Pancreas (tissue), 10 donors: ENCODE measurements around the gene POR. TPM values are rescaled to one million over a fixed set of nuclear protein-coding genes. Genes with fewer than 3 reads are reported as not detected.
"Not testable (repeated sequence)": the region's sequence is repeated elsewhere in the genome, so short reads cannot be mapped to it uniquely, and the experiment has no call there.

Source experiments
- ATAC-seq, 4 donors: fragments of 200-7000 bp; cut with Tn5 transposase; one replicate each; pipeline versions ENCODE4 v1.8.0 to v1.9.1; 2020; ENCODE audit warnings: mild to moderate bottlenecking in 4 of 4, moderate library complexity in 4 of 4
- DNase-seq, 6 donors: peaks; one replicate each; pipeline ENCODE4 v3.0.0-alpha.2; 2020
- FAIRE-seq: peaks from 2 replicates; lab custom pipeline; 2012; peaks lifted over from hg19 to GRCh38; lab: Jason Lieb, UNC
- H3K27ac ChIP-seq, 4 donors: fragments of 200-600 bp; sonication (generic); 1 replicate in 3 of 4; 2 replicates in 1 of 4; pipeline versions ENCODE4 v1.5.0 to v1.8.0; 2020
- H3K27me3 ChIP-seq, 4 donors: fragments of 200-600 bp; one replicate each; pipeline ENCODE4 v1.8.0; 2021
- H3K36me3 ChIP-seq, 3 donors: fragments of 200-600 bp; sonication (generic) in 1 of 3; one replicate each; pipeline versions ENCODE4 v1.5.0 to v1.8.0; 2020 to 2021
- H3K4me1 ChIP-seq, 3 donors: fragments of 200-600 bp; one replicate each; pipeline ENCODE4 v1.8.0; 2021
- H3K4me3 ChIP-seq, 4 donors: fragments of 200-600 bp; sonication (generic) in 2 of 4; one replicate each; pipeline versions ENCODE4 v1.5.0 to v1.8.0; 2020 to 2021
- H3K9me3 ChIP-seq, 4 donors: fragments of 200-600 bp; one replicate each; pipeline ENCODE4 v1.8.0; 2021
- WGBS, 2 donors: extraction: QIAGEN DNeasy Blood & Tissue Kit; methylation state at CpG; one replicate each; pipeline ENCODE4 v1.1.7; 2013; 5-methylcytosine and 5-hydroxymethylcytosine counted together
- intact Hi-C, 3 donors: fragments of 100-400 bp; cut with DNase I; formaldehyde crosslinking; loops; one replicate each; pipeline versions ENCODE4 v1.11.1 to v1.14.2; 2022
- polyA plus RNA-seq, 2 donors: library from polyadenylated mRNA; stranded (reverse); fragments of 200-250 nt; gene quantifications; one replicate each; pipeline ENCODE4 v1.2.3, GENCODE V29; 2013
- total RNA-seq, 6 donors: library from RNA; stranded (reverse); fragmentation: NEBNext Ultra II Directional in 4 of 6; extraction: Animal tissue kit (Norgen Biotek cat#: 25700) in 4 of 6; gene quantifications; one replicate each; pipeline versions ENCODE4 v1.2.1 to v1.2.4, GENCODE V29; 2021 to 2023
- TF ChIP-seq, protein P1 (sequence below), 4 donors: fragments of 200-600 bp; sonication (generic) in 3 of 4; IDR thresholded peaks; one replicate each; pipeline versions ENCODE4 v1.5.0 to v1.8.0; 2021; ENCODE audit warnings: antibody characterized with exemption in 4 of 4
- donor health status: healthy with polysubstance abuse.
- donor health status: DM: no; HTN: no; CAD: no; lungs with moderate emphysema.
- donor health status: DM: no; HTN: no; CAD: no.
- donor health status: control.
- donor health status: control.
- donor health status: Bipolar disorder and iron deficiency.
- donor health status: DM: yes; HTN: yes; CAD: no.
- donor health status: DM: no; HTN: no; CAD: no.
- donor health status: DM: no; HTN: no; CAD: no.
- donor health status: DM: yes; HTN: yes; CAD: no.

Gene POR
- total and polyA plus RNA-seq, 8 donors: 29.7 to 99.0 (median 43.6) TPM

GRCh38 chr7:75889826-75890225 lies 25.1 kb upstream of the POR start:
- DNase-seq (no peak), ATAC-seq (no peak), FAIRE-seq (no peak)
- peaks cover 0 to 23% (median 10%) of the 10 kb centered on the region in 3 donors for H3K36me3 ChIP-seq
- no peaks in the 10 kb centered on the region for H3K9me3 ChIP-seq
- intact Hi-C loops: no loop called here
- no peaks in the 10 kb centered on the region for H3K27me3 ChIP-seq
- TF ChIP-seq, protein P1, sequence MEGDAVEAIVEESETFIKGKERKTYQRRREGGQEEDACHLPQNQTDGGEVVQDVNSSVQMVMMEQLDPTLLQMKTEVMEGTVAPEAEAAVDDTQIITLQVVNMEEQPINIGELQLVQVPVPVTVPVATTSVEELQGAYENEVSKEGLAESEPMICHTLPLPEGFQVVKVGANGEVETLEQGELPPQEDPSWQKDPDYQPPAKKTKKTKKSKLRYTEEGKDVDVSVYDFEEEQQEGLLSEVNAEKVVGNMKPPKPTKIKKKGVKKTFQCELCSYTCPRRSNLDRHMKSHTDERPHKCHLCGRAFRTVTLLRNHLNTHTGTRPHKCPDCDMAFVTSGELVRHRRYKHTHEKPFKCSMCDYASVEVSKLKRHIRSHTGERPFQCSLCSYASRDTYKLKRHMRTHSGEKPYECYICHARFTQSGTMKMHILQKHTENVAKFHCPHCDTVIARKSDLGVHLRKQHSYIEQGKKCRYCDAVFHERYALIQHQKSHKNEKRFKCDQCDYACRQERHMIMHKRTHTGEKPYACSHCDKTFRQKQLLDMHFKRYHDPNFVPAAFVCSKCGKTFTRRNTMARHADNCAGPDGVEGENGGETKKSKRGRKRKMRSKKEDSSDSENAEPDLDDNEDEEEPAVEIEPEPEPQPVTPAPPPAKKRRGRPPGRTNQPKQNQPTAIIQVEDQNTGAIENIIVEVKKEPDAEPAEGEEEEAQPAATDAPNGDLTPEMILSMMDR (IDR thresholded peaks at IDR 0.05): no peak
- no peak overlapping the region for H3K4me3 ChIP-seq
- H3K27ac ChIP-seq: no peak overlapping the region
- no peaks in the 10 kb centered on the region for H3K4me1 ChIP-seq
- 91 to 92% methylated on average over 11 of the region's 11 CpGs for WGBS, 2 donors

GRCh38 chr7:75891237-75891636 lies 23.7 kb upstream of the POR start:
- H3K36me3 ChIP-seq: peaks cover 0 to 11% (median 0%) of the 10 kb centered on the region in 3 donors
- DNase-seq, intact Hi-C loops, ATAC-seq, H3K27ac ChIP-seq, H3K27me3 ChIP-seq, H3K4me3 ChIP-seq, H3K9me3 ChIP-seq, H3K4me1 ChIP-seq, FAIRE-seq: not testable (repeated sequence)
- WGBS, 2 donors: 76 to 80% methylated on average over 7 of the region's 7 CpGs

DNA sequence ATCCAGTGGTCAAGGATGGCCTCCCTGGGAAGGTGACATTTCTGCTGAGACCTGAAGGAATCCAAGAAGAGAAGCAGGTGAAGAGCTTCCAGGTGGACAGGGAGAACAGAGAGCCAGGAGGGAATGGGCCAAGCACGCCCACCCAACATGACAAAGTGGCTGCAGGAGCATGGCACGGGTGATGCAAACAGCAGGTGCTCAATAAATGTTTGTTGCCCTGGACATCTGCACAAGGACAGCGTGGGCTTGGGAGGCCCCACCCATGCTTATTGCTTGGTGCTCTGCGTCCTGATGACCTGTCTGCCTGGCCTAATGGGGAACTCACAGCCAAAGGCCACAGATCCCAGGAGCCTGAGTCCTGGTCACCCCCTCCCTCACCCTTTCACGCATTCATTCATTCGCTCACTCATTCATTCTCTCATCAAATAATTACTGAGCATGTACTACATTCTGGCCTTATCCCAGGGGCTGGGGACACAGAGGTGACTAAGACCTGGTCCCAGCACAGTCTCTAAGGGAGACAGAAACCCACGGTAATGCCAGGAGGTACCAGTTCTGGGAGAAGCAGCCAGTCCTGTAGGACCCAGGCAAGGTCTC lies 23.0 kb upstream of the POR start:
- TF ChIP-seq, protein P1 (IDR thresholded peaks at IDR 0.05): no peak
- no peak for DNase-seq
- Histone ChIP-seq H3K27me3 (no peaks in the 10 kb centered on the region), H3K4me3 (no peak overlapping the region), H3K4me1 (no peaks in the 10 kb centered on the region), H3K27ac (peak overlapping the region in 1 of 4 donors; percentile 60), H3K36me3 (peaks cover 0 to 10% (median 0%) of the 10 kb centered on the region in 3 donors), H3K9me3 (no peaks in the 10 kb centered on the region)
- intact Hi-C loops: no loop called here
- WGBS, 2 donors: 91 to 96% methylated on average over 7 of the region's 7 CpGs
- ATAC-seq: no peak
- FAIRE-seq: no peak

DNA sequence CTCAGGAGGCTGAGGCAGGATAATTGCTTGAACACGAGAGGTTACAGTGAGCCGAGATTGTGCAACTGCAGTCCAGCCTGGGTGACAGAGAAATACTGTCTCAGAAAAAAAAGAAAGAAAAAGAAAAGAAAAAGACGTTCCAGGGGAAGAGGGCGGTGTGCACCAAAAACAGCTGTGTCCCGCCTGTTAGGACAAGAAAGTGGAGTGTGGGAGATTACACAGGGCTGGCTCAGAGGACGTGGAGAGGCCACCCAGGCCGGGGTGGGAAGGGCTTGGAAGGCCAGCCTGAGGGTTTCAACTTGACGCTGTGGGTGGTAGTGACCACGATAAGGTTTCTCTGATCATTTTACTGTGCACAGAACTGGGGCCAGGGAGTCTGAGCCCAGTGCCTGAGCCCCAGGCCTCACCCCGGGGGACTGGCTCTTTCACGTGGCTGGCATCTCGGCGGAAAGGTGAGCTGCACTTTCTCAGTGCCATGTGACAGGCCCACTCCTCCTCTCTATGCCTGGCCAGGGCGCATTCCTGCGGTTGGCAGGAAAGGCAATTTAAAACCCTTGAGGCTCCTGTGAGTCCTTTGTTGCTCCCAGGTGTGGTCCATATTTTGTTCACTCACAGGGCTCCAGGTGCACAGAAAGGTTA lies 22.2 kb upstream of the POR start:
- no peak for FAIRE-seq
- Histone ChIP-seq H3K4me3 (no peak overlapping the region), H3K27me3 (no peaks in the 10 kb centered on the region), H3K9me3 (no peaks in the 10 kb centered on the region), H3K4me1 (no peaks in the 10 kb centered on the region), H3K27ac (peak overlapping the region in 2 of 4 donors; percentile 28 to 60), H3K36me3 (peaks cover 0 to 6% (median 0%) of the 10 kb centered on the region in 3 donors)
- WGBS, 2 donors: 66 to 69% methylated on average over 15 of the region's 15 CpGs
- intact Hi-C loops: no loop called here
- TF ChIP-seq, protein P1 (IDR thresholded peaks at IDR 0.05): no peak
- peak; percentile 53 to 77 (median 54) for ATAC-seq
- peak in 1 of 6 donors; percentile 38 for DNase-seq

DNA sequence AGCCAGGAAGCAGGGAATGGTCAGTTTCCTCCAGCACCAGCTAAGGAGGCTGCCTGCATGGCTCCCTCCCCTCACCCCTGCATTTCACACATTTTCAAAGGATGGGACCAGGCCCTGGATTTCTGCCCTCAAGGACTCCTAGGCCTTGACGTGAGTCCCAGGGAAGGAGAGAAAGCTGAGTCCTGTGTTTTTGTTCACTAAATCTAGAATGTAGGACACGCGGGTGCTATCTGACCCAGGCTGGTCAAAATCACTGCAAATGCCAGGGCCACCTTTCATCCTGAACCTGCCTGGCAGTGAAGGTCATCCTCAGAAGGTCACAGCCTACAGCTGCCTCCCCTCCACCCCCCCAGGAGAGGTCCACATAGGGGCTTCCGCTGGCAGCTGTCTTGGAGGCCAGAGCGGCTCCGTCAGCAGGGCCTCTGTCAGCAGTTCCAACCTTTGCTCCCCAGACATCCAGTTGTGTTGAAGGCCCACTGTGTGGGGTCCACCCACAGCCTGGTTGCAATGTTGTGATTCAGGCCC lies 18.1 kb upstream of the POR start:
- no peaks in the 10 kb centered on the region for H3K36me3 ChIP-seq
- H3K9me3 ChIP-seq: no peaks in the 10 kb centered on the region
- no peaks in the 10 kb centered on the region for H3K4me1 ChIP-seq
- DNase-seq (no peak), ATAC-seq (no peak), FAIRE-seq (no peak)
- intact Hi-C loops: no loop called here
- 81 to 86% methylated on average over 6 of the region's 6 CpGs for WGBS, 2 donors
- TF ChIP-seq, protein P1 (IDR thresholded peaks at IDR 0.05): no peak
- H3K4me3 ChIP-seq: no peak overlapping the region
- no peaks in the 10 kb centered on the region for H3K27me3 ChIP-seq
- no peak overlapping the region for H3K27ac ChIP-seq
